ENCODE results near the gene LGALS7.

- TF ChIP-seq CTCF (IDR thresholded peaks at IDR 0.05) (peak in 1 of 7 experiments; percentile 2), POLR2A (IDR thresholded peaks at IDR 0.05) (no peak)
These were observed 19.2 kb upstream of the LGALS7 start for GRCh38 chr19:38792250-38793111.
